ENCODE results near the gene NKIRAS1.
"Not testable (repeated sequence)": the region's sequence is repeated elsewhere in the genome, so short reads cannot be mapped to it uniquely, and the experiment has no call there.

- TF ChIP-seq POLR2A, TAF1 (IDR thresholded peaks at IDR 0.05; ENCODE audit: low read depth, low read length): not testable (repeated sequence)
These were observed 4.5 kb downstream of the NKIRAS1 start for GRCh38 chr3:23912335-23912734.
